Epithelial cell of proximal tubule (primary cell): ENCODE data around the gene SYNGR4. TPM values are rescaled to one million over a fixed set of nuclear protein-coding genes. Genes with fewer than 3 reads are reported as not detected.

ENCODE experiments used
- DNase-seq: peaks from one replicate; pipeline ENCODE4 v3.0.0-alpha.2; 2011; ENCODE audit warnings: low read depth
- H3K4me3 ChIP-seq: 2 replicates; pipeline ENCODE4 v1.5.1; 2011; ENCODE audit warnings: low read depth, mild to moderate bottlenecking, low read length
- total RNA-seq: library from RNA; depleted of rRNA; stranded (reverse); fragments of >200 nt; gene quantifications from 2 replicates; pipeline ENCODE4 v1.2.3, GENCODE V29; 2015
- TF ChIP-seq, protein P1 (sequence below): conservative IDR thresholded peaks from 2 replicates; pipeline ENCODE4 v1.5.1; 2012; ENCODE audit warnings: low read depth, mild to moderate bottlenecking, low read length

SYNGR4 gene
- total RNA-seq, 1 donor from 2014 or later = not detected

GRCh38 chr19:48342841-48343540 is 21.2 kb upstream of the SYNGR4 start:
- no peak overlapping the region for H3K4me3 ChIP-seq
- DNase-seq = no peak
- TF ChIP-seq, protein P1, sequence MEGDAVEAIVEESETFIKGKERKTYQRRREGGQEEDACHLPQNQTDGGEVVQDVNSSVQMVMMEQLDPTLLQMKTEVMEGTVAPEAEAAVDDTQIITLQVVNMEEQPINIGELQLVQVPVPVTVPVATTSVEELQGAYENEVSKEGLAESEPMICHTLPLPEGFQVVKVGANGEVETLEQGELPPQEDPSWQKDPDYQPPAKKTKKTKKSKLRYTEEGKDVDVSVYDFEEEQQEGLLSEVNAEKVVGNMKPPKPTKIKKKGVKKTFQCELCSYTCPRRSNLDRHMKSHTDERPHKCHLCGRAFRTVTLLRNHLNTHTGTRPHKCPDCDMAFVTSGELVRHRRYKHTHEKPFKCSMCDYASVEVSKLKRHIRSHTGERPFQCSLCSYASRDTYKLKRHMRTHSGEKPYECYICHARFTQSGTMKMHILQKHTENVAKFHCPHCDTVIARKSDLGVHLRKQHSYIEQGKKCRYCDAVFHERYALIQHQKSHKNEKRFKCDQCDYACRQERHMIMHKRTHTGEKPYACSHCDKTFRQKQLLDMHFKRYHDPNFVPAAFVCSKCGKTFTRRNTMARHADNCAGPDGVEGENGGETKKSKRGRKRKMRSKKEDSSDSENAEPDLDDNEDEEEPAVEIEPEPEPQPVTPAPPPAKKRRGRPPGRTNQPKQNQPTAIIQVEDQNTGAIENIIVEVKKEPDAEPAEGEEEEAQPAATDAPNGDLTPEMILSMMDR = no peak

DNA sequence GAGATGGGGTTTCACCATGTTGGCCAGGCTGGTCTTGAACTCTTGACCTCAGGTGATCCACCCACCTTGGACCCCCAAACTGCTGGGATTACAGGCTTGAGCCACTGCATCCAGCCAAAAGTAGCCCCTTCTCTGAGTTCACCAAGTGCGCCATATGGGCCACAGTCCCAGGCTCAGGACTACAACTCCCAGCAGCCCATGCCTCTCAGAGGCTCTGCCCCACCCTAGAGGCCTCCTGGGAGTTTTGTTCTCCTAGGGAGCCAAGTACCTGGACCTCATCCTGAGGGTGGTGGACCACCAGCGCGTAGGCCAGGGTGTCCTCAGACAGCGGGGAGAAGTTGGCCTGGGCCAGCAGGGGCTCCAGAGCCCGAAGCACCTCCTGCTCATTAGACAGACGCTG is 19.3 kb upstream of the SYNGR4 start:
- no peak for DNase-seq
- no peak overlapping the region for H3K4me3 ChIP-seq
- TF ChIP-seq, protein P1 = no peak

DNA sequence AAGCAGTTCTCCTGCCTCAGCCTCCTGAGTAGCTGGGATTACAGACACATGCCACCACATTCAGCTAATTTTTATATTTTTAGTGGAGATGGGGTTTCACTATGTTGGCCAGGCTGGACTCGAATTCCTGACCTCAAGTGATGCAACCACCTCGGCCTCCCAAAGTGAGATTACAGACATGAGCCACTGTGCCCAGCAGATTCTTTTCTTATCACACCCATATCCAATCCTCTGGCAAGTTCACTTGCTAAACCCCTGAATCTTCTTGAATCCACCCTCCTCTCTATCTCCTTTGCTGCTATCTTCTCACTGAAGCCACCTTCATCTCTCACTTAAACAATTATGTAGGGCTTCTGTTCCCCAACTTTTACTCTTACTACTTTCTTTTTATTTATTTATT is 18.0 kb upstream of the SYNGR4 start:
- no peak for DNase-seq
- H3K4me3 ChIP-seq = no peak overlapping the region
- TF ChIP-seq, protein P1 = no peak

DNA sequence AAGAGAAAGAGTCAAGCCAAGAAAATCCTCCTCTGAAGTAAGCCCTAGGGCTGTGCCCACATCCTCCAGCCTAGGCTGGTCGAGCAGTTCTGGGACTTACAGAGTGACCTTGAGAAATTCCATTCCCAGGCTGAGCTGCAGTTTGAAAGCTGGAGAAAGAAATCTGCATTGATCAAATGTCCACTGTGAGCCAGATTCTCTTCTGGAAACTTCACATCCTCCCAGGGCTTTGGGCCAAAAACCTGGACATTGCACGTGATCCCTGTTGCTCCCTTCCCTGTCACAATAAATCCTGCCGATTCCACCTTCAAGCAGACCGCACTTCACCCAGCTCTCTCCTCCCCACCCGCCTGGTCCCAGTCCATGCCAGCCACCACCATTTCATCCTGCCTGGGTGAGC is 16.1 kb upstream of the SYNGR4 start:
- DNase-seq = no peak
- TF ChIP-seq, protein P1 = no peak
- H3K4me3 ChIP-seq = no peak overlapping the region

- no peak for DNase-seq
Observed at GRCh38 chr19:48348737-48349136, 15.4 kb upstream of the SYNGR4 start.

GRCh38 chr19:48350856-48351255 is 13.3 kb upstream of the SYNGR4 start:
- TF ChIP-seq, protein P1 = no peak
- DNase-seq = no peak
- H3K4me3 ChIP-seq = no peak overlapping the region

More at GRCh38 chr19:48348737-48349136, 15.4 kb upstream of the SYNGR4 start:
- TF ChIP-seq, protein P1 = no peak
- no peak overlapping the region for H3K4me3 ChIP-seq

DNA sequence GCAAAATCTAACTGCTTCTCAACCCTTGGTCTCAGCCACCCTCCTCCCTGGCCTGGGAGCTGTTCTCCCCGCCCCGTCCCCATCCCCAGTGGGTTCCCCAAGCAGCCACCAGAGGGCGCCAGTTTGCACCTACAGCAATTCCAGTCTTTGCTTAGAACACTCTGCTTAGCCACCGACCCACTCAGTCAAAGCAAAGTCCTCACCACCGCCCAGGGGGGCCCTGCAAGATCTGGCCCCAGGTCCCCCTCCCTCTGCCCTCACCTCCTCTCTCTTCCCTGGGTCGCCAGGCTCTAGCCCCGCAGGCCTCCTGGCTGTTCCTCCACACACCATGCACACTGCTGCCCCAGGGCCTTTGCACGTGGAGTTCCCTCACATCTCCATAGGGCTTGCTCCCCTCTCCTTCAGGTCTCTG is 12.8 kb upstream of the SYNGR4 start:
- TF ChIP-seq, protein P1 = peak; percentile 87
- no peak for DNase-seq
- no peak overlapping the region for H3K4me3 ChIP-seq
